HG03571 (cell line): Measurements from ENCODE around the gene ZNF740.
"Not testable (repeated sequence)": the region's sequence is repeated elsewhere in the genome, so short reads cannot be mapped to it uniquely, and the experiment has no call there.

Source experiments
- ATAC-seq: cut with Tn5 transposase; IDR thresholded peaks from one replicate; pipeline ENCODE4 v1.9.1; 2021; ENCODE audit not compliant: unreplicated experiment

The ZNF740 gene

GRCh38 chr12:53172352-53172751 is 8.2 kb upstream of the ZNF740 start:
- ATAC-seq: no peak

GRCh38 chr12:53173085-53173715 is 7.3 kb upstream of the ZNF740 start:
- ATAC-seq: no peak

- ATAC-seq: no peak
These were observed 5.5 kb upstream of the ZNF740 start for GRCh38 chr12:53174881-53175491.

- ATAC-seq: no peak
These were observed 3.8 kb upstream of the ZNF740 start for GRCh38 chr12:53176750-53177149.

DNA sequence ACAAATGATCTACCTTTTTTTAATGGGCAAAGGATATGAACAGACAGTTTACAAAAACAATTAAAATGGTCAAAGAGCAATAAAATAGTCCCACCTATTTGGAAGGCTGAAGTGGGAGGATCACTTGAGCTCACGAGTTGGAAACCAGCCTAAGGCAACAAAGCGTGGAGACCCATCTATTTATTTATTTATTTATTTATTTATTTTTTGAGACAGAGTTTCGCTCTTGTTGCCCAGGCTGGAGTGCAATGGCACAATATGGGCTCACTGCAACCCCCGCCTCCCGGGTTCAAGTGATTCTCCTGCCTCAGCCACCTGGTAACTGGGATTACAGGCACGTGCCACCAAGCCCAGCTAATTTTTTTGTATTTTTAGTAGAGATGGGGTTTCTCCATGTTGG is 3.1 kb upstream of the ZNF740 start:
- not testable (repeated sequence) for ATAC-seq

DNA sequence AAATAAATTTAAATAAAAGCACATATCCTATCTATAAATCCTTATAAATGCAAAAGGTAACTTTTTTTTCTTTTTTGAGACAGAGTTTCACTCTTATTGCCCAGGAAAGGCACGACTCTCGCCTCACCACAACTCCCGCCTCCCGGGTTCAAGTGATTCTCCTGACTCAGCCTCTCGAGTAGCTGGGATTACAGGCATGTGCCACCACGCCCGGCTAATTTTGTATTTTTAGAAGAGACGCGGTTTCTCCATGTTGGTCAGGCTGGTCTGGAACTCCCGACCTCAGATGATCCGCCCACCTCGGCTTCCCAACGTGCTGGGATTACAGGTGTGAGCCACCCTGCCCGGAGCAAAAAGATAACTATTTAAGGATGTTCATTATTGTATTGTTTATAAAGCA is 1.7 kb upstream of the ZNF740 start:
- ATAC-seq: not testable (repeated sequence)

DNA sequence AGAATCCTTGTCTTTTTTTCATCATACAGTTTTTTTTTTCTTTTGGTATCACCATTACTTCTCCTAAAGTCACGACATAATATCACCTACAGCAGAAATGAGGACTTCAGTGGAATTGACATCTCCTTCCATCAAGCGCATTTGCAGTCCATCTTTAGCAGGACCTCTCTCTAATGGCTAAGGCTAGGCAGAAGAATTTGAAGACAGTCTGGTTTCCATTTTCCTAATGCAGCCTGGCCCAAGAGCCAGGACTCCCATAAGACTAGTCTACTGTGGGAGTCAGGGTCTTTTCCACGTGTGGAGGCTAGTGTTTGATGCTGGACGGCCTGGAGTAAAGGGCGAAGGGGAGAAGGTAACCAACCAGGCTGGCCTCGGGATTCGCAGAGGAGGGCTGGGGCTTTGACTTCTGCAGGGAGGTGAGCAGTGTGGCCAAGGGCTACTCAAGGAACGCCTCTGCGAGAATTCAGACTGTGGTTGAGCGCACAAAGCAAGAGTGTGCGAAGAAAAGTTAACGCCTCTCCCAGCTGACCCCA is 769 bp upstream of the ZNF740 start:
- ATAC-seq: peak; percentile 9

- peak; percentile 52 for ATAC-seq
These were observed 566 bp downstream of the ZNF740 start for GRCh38 chr12:53180931-53181645.

DNA sequence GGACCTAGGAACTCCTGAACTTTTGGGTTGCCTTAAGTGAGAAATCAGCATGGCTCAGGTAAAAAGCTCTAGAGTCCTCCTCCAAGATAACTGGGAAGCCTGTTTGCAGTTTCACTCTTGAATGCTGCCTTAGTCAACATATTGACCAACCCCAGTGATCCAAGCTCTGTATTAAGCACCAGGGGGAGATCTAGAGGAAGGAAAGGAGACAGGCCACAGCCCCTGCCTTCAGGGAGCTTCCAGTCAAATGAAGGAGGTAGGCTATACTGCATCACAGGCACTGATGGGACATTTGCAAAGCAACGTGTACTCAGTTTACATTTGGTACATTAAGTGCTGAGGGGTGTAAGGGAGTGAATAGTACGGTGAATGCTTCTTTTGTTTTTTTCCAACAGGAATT is 1.4 kb downstream of the ZNF740 start:
- no peak for ATAC-seq

DNA sequence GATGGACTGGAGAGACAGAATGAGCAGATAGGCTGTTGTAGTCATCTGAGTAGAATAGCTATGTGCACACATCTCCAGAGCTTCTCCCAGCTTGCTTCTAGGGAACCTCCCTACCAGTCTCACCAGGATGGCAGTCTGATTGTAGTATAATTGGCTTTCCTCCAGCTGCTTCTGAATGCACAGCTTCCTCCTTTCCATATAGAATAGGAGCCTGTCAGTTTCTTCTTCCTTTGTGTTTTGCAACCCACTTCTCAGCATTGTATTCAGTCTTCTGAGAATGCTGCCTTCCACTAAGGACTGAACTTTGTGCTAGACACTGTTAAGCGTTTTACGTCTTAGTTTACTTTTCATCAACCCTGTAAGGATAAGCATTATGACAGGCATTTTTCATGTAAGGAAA is 2.4 kb downstream of the ZNF740 start:
- ATAC-seq: no peak

DNA sequence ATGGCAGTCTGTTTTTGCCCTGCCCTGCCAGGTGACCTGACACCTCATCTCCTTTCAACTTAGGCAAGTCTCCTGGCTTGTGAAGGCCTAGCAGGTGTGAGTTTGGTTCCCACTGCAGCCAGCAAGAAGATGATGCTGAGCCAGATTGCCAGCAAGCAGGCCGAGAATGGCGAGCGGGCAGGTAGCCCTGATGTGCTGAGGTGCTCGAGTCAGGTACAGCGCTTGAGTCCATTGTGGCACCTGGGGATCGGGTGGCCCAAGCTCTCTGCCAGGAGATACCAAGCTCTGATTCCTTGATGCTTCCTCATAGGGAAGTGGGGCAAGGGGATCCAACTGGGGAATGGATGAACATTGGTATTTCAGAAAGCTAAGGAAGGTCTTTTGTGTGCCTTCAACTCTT is 4.3 kb downstream of the ZNF740 start:
- no peak for ATAC-seq

DNA sequence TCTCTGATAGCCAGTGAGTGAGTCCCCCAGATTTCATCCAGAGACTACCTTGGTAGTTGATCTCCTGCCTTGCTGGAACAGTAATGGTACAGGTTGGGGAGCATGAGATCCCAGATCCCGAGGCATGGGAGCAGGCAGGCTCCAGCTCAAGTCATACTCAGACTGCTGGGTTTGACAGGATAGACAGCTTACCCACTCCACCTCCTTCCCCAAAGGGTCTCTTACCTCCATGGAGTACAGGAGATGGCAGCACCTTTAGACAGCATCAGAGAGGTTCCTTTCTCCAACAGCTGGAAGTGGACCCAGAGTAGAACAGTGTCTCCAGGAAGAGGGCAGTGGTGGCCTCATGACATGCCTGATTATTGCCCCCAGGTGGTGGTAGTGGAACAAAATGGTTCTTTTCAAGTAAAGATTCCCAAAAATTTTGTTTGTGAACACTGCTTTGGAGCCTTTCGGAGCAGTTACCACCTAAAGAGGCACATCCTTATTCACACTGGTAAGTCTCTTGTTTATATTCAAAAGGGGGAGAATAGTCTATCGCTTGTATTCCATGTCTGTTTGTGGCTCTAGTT is 5.1 kb downstream of the ZNF740 start:
- no peak for ATAC-seq

GRCh38 chr12:53186745-53187144 is 6.2 kb downstream of the ZNF740 start:
- ATAC-seq: no peak

DNA sequence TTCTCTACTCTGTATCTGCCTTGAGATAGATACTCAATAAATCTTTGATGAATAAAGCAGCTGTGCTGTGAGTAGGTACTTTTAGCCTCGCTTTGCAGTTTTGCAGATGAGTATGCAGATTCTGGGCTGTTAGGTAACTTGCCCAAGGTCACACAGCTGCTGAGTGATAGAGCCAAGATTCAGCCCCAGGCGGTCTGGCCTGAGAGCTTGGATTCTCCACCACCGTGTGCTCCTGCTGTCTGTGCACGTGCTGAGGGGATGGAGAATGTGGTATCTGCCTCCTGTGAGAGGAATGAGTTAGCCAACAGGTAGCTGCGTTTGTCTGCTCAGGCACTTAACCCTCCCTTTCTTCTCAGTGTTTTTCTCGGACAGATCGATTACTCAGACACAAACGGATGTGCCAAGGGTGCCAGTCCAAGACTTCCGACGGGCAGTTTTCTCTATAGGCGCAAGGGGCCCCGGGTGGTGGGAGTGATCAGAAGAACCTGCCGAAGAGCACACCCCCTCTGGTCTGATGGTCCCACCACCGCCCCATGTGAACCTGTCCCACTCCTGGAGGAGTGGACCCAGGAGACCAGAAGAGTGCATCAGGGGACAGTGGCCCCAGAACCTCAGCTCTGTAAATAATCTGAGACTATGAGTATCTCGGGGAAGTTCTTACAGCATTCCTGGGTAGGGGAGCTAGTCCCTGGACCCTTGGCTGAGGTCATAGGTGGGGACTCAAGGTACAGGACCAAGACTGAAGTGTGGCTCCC is 6.8 kb downstream of the ZNF740 start:
- no peak for ATAC-seq

- no peak for ATAC-seq
These were observed 9.7 kb downstream of the ZNF740 start for GRCh38 chr12:53190108-53190729.

GRCh38 chr12:53191096-53191884 is 10.8 kb downstream of the ZNF740 start:
- ATAC-seq: no peak

GRCh38 chr12:53191885-53192530 is 11.5 kb downstream of the ZNF740 start:
- ATAC-seq: no peak

GRCh38 chr12:53192531-53193021 is 12.1 kb downstream of the ZNF740 start:
- no peak for ATAC-seq

GRCh38 chr12:53193040-53193439 is 12.5 kb downstream of the ZNF740 start:
- ATAC-seq: no peak
